ENCODE results near the gene MEP1A.
"Not testable (repeated sequence)": the region's sequence is repeated elsewhere in the genome, so short reads cannot be mapped to it uniquely, and the experiment has no call there.

The MEP1A gene

DNA sequence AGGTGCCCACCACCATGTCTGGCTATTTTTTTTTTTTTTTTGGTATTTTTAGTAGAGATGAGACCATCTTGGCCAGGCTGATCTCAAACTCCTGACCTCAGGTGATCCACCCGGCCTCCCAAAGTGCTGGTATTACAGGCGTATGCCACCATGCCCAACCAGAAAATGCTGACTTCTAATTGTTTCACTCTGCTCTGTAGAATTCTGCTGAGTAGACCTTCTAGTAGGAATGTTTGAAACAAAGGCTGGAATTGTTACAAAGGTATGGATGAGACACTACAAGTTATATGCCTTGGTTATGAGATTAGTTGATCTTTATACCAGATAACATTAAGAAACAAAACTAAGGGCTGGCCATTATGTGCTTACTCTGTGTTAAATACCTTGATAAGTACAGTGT is 44.8 kb downstream of the MEP1A start:
- no peak for DNase-seq

GRCh38 chr6:46842252-46842846 is 49.2 kb downstream of the MEP1A start:
- not testable (repeated sequence) for DNase-seq

DNA sequence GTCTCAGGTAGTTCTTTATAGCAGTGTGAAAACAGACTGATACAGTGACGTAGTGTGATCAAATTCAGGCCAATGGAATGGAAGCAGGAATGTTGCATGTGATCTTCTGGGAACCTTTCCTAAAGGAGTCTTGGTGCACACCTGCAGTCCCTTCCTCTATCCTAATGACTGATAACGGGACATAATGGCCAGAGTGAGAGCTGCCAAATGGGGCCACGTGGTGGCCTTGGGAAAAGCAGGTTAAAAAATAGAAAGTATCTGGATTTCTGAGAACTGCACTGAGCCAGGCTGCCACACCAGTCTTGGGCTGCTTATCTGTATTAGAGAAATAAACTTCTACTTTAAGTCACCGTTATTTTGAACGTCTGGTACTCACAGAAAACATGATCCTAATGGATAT is 51.9 kb downstream of the MEP1A start:
- no peak for DNase-seq

DNA sequence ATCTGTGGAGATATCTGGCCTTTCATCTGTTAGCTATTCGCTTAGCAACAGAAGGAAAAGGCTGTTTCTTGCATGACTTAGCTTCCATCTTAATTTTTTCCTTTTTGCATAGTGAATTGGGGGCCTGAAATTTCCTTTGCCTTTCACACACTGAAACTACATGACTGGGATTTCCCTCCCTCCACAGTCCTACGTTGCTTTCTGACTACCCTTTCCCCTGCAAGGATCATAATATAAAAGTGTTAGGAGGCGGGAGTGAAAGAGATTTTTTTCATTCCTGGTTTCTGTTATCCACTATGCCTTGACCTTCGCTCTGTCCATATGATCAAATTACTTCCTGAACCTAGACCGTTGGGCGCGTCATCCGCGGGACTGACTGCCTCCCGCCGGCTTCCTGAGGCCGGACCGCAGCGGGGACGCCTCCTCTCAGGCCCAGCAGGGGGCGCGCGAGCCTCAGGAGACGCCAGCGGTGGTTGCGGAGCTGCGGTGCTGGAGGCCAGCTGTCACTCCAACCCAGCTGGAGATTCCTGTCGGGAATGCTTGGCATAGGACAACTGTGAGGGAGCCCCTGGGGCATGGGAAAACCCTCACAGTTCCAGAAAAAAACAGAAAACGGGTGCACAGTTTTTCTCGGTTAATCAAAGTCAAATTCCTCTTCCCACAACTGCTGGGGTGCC is 55.6 kb downstream of the MEP1A start:
- DNase-seq = no peak

GRCh38 chr6:46849361-46849690 is 56.1 kb downstream of the MEP1A start:
- DNase-seq = no peak

DNA sequence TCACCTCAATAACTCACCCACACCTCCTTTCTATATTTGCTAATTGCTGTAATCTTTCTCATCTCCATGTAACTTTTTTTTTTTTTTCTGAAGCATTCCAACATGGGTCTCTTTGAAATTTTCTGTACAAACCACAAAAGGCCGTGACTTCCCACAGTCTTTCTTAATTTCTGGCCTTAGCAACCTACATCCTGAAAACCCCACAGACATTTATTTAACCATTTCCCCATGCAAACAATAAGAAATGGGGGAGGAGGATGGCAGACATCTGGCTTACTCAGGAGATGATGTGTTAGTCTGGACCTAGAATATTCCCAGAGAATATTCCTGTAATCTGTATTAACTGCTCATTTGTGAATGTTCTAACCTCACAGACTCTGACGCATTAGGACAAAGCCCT is 57.6 kb downstream of the MEP1A start:
- DNase-seq = no peak

- not testable (repeated sequence) for DNase-seq
Measured at GRCh38 chr6:46851576-46851975, 58.4 kb downstream of the MEP1A start.

DNA sequence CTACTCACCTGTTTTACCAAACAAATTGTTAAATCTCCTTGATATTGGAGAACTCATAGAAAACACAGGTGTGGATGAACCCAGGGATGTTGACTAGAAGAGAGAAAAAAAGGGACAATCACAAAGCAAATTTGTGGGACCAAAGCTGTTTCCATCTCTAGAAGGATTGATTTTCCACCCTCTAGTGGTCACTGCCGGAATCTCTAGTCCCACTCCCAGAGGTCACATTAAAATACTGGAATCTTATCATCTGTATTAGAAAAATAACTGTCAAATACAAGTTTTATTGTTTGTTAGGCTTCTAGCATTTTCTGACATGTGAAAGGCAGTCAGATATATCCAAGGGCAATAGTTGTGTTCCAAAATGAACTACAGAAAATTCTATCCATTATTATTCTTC is 62.8 kb downstream of the MEP1A start:
- DNase-seq = not testable (repeated sequence)

- DNase-seq = no peak
Measured at GRCh38 chr6:46862381-46862780, 69.2 kb downstream of the MEP1A start.

GRCh38 chr6:46863791-46864190 is 70.6 kb downstream of the MEP1A start:
- no peak for DNase-seq

GRCh38 chr6:46865221-46865620 is 72.0 kb downstream of the MEP1A start:
- no peak for DNase-seq

DNA sequence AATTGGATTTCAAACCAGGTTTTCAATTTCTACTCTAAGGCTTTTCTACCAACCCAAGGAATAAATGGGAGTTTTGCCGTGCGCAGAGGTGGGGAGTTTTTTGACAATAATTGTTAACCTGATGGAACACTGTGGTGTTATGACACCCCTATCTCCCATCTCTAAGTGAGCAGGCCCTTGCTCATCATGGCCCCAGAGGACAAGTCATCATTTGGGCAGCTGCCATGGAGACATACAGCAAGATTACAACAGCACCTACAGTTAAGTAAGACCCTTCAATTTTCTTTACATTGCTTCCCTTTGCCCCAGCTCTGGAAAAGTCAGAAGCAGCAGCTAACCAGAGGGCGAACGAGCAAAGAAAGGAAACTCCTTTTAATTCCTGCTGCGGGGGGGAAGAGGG is 74.2 kb downstream of the MEP1A start:
- no peak for DNase-seq

- no peak for DNase-seq
Measured at GRCh38 chr6:46876126-46876525, 82.9 kb downstream of the MEP1A start.

- DNase-seq = no peak
Measured at GRCh38 chr6:46879003-46879402, 85.8 kb downstream of the MEP1A start.

GRCh38 chr6:46882645-46883044 is 89.5 kb downstream of the MEP1A start:
- DNase-seq = no peak

GRCh38 chr6:46888031-46888430 is 94.8 kb downstream of the MEP1A start:
- DNase-seq = no peak

GRCh38 chr6:46888578-46888977 is 95.4 kb downstream of the MEP1A start:
- no peak for DNase-seq
